ENCODE data around the gene STK33.

GRCh38 chr11:8426076-8426475, 168.0 kb downstream of the STK33 start:
- no peak for TF ChIP-seq POLR2AphosphoS5 (IDR thresholded peaks at IDR 0.05; ENCODE audit: low read depth, low read length)
- TF ChIP-seq POLR2A (IDR thresholded peaks at IDR 0.05; ENCODE audit: low read depth, low read length) = no peak

Measured in GM12891 (cell line).